Stomach (tissue), 4 donors: ENCODE data around the gene S100A2.

ENCODE experiments used
- CTCF ChIP-seq, 7 experiments: fragments of 450-650 bp in 4 of 7; fragments of 200-600 bp in 3 of 7; sonication (generic) in 3 of 7; IDR thresholded peaks; one replicate each; pipeline ENCODE4 v1.5.1; 2016 to 2019; ENCODE audit warnings: antibody characterized with exemption in 7 of 7, control low read depth in 2 of 7, mild to moderate bottlenecking in 1 of 7
- EP300 ChIP-seq: sonication (generic); formaldehyde crosslinking; IDR thresholded peaks from one replicate; pipeline ENCODE4 v1.6.1; 2017; ENCODE audit warnings: antibody characterized with exemption
- POLR2A ChIP-seq, 4 donors: fragments of 450-650 bp; IDR thresholded peaks; one replicate each; pipeline ENCODE4 v1.6.1; 2016; ENCODE audit warnings: antibody characterized with exemption in 4 of 4, control low read depth in 2 of 4, mild to moderate bottlenecking in 1 of 4, moderate library complexity in 1 of 4

GRCh38 chr1:153540394-153541361 lies 25.0 kb downstream of the S100A2 start, which contains the start of gene S100A5:
- TF ChIP-seq CTCF (IDR thresholded peaks at IDR 0.05) (no peak), EP300 (no peak), POLR2A (IDR thresholded peaks at IDR 0.05) (no peak)
